ENCODE results near the gene SNTA1. TPM values are rescaled to one million over a fixed set of nuclear protein-coding genes. Genes with fewer than 3 reads are reported as not detected.
A peak's percentile ranks its signal among the peaks of the same experiment; 100 is the strongest.

The SNTA1 gene
- total and polyA plus RNA-seq, 9 of the 15 experiments (the other 6 are each of a cell fraction or from before 2014, with no cell fraction given) = 1.2 to 40.8 (median 20.3) TPM

- TF ChIP-seq YBX1 (IDR thresholded peaks at IDR 0.05) (no peak), POLR2B (IDR thresholded peaks at IDR 0.05; ENCODE audit: low read depth, partially characterized antibody) (peak; percentile 91), HCFC1 (IDR thresholded peaks at IDR 0.05; ENCODE audit: low read depth, low read length) (no peak; the same call in 1 of the 2 replicates), MBD2 (IDR thresholded peaks at IDR 0.05; ENCODE audit: borderline replicate concordance, low read depth) (peak; percentile 67; the same call in 1 of the 2 replicates), GTF2E2 (tag; IDR thresholded peaks at IDR 0.05) (peak; percentile 74; the same call in 1 of the 2 replicates), MECOM (CRISPR knock-in tag; IDR thresholded peaks at IDR 0.05) (no peak), ATF2 (CRISPR knock-in tag; IDR thresholded peaks at IDR 0.05) (no peak), NR1H2 (CRISPR knock-in tag; IDR thresholded peaks at IDR 0.05) (no peak), GATA2 (CRISPR knock-in tag; IDR thresholded peaks at IDR 0.05) (no peak), KDM5B (IDR thresholded peaks at IDR 0.05; ENCODE audit: insufficient replicate concordance, low read depth, low read length) (peak; percentile 93), CXXC5 (CRISPR knock-in tag; IDR thresholded peaks at IDR 0.05) (peak; percentile 50; the same call in 1 of the 2 replicates), HMGN3 (IDR thresholded peaks at IDR 0.05; ENCODE audit: borderline replicate concordance, extremely low read depth, insufficient read length, low read depth, low read length) (peak; percentile 57)
- TF ChIP-seq, protein P1, sequence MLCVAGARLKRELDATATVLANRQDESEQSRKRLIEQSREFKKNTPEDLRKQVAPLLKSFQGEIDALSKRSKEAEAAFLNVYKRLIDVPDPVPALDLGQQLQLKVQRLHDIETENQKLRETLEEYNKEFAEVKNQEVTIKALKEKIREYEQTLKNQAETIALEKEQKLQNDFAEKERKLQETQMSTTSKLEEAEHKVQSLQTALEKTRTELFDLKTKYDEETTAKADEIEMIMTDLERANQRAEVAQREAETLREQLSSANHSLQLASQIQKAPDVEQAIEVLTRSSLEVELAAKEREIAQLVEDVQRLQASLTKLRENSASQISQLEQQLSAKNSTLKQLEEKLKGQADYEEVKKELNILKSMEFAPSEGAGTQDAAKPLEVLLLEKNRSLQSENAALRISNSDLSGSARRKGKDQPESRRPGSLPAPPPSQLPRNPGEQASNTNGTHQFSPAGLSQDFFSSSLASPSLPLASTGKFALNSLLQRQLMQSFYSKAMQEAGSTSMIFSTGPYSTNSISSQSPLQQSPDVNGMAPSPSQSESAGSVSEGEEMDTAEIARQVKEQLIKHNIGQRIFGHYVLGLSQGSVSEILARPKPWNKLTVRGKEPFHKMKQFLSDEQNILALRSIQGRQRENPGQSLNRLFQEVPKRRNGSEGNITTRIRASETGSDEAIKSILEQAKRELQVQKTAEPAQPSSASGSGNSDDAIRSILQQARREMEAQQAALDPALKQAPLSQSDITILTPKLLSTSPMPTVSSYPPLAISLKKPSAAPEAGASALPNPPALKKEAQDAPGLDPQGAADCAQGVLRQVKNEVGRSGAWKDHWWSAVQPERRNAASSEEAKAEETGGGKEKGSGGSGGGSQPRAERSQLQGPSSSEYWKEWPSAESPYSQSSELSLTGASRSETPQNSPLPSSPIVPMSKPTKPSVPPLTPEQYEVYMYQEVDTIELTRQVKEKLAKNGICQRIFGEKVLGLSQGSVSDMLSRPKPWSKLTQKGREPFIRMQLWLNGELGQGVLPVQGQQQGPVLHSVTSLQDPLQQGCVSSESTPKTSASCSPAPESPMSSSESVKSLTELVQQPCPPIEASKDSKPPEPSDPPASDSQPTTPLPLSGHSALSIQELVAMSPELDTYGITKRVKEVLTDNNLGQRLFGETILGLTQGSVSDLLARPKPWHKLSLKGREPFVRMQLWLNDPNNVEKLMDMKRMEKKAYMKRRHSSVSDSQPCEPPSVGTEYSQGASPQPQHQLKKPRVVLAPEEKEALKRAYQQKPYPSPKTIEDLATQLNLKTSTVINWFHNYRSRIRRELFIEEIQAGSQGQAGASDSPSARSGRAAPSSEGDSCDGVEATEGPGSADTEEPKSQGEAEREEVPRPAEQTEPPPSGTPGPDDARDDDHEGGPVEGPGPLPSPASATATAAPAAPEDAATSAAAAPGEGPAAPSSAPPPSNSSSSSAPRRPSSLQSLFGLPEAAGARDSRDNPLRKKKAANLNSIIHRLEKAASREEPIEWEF (CRISPR knock-in tag; IDR thresholded peaks at IDR 0.05) = no peak
- TF ChIP-seq, protein P2, sequence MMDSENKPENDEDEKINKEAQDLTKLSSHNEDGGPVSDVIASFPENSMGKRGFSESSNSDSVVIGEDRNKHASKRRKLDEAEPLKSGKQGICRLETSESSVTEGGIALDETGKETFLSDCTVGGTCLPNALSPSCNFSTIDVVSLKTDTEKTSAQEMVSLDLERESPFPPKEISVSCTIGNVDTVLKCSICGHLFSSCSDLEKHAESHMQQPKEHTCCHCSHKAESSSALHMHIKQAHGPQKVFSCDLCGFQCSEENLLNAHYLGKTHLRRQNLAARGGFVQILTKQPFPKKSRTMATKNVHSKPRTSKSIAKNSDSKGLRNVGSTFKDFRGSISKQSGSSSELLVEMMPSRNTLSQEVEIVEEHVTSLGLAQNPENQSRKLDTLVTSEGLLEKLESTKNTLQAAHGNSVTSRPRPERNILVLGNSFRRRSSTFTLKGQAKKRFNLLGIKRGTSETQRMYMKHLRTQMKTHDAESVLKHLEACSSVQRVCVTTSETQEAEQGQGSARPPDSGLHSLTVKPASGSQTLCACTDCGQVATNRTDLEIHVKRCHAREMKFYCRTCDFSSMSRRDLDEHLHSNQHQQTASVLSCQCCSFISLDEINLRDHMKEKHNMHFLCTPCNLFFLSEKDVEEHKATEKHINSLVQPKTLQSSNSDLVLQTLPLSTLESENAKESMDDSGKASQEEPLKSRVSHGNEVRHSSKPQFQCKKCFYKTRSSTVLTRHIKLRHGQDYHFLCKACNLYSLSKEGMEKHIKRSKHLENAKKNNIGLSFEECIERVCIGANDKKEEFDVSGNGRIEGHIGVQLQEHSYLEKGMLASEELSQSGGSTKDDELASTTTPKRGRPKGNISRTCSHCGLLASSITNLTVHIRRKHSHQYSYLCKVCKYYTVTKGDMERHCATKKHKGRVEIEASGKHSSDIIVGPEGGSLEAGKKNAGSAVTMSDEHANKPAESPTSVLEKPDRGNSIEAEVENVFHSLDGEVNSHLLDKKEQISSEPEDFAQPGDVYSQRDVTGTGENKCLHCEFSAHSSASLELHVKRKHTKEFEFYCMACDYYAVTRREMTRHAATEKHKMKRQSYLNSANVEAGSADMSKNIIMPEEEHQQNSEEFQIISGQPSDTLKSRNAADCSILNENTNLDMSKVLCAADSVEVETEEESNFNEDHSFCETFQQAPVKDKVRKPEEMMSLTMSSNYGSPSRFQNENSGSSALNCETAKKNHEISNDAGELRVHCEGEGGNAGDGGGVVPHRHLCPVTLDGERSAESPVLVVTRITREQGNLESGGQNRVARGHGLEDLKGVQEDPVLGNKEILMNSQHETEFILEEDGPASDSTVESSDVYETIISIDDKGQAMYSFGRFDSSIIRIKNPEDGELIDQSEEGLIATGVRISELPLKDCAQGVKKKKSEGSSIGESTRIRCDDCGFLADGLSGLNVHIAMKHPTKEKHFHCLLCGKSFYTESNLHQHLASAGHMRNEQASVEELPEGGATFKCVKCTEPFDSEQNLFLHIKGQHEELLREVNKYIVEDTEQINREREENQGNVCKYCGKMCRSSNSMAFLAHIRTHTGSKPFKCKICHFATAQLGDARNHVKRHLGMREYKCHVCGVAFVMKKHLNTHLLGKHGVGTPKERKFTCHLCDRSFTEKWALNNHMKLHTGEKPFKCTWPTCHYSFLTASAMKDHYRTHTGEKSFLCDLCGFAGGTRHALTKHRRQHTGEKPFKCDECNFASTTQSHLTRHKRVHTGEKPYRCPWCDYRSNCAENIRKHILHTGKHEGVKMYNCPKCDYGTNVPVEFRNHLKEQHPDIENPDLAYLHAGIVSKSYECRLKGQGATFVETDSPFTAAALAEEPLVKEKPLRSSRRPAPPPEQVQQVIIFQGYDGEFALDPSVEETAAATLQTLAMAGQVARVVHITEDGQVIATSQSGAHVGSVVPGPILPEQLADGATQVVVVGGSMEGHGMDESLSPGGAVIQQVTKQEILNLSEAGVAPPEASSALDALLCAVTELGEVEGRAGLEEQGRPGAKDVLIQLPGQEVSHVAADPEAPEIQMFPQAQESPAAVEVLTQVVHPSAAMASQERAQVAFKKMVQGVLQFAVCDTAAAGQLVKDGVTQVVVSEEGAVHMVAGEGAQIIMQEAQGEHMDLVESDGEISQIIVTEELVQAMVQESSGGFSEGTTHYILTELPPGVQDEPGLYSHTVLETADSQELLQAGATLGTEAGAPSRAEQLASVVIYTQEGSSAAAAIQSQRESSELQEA (IDR thresholded peaks at IDR 0.05; ENCODE audit: low read depth) = no peak
These were observed 46.0 kb upstream of the SNTA1 start (continued) for GRCh38 chr20:33489495-33490022.
